HepG2 (cell line): ENCODE results near the gene METAP1D. TPM values are rescaled to one million over a fixed set of nuclear protein-coding genes. Genes with fewer than 3 reads are reported as not detected.

ENCODE experiments used
- CAMTA2 ChIP-seq: sonication (generic); formaldehyde crosslinking; IDR thresholded peaks from 2 replicates; pipeline ENCODE4 v1.4.0; 2020; ENCODE audit warnings: mild to moderate bottlenecking, missing genetic modification reagents, borderline replicate concordance
- CC2D1A ChIP-seq: sonication (generic); formaldehyde crosslinking; IDR thresholded peaks from 2 replicates; pipeline ENCODE4 v1.8.1; 2023; ENCODE audit warnings: mild to moderate bottlenecking, missing genetic modification reagents
- EHMT2 ChIP-seq: fragments of 200-600 bp; sonication (generic); IDR thresholded peaks from 2 replicates; pipeline ENCODE4 v1.7.0; 2017; ENCODE audit warnings: antibody characterized with exemption, low read depth, low read length, borderline replicate concordance
- FOSL1 ChIP-seq: sonication (generic); formaldehyde crosslinking; IDR thresholded peaks from 2 replicates; pipeline ENCODE4 v1.9.0; 2021; ENCODE audit warnings: missing genetic modification reagents, borderline replicate concordance
- MNT ChIP-seq: fragments of 450-650 bp; IDR thresholded peaks from 2 replicates; pipeline ENCODE4 v1.6.1; 2016
- SNAI1 ChIP-seq: sonication (generic); formaldehyde crosslinking; IDR thresholded peaks from 2 replicates; pipeline ENCODE4 v1.5.0; 2020; ENCODE audit warnings: mild to moderate bottlenecking, missing genetic modification reagents, borderline replicate concordance
- ZNF501 ChIP-seq: sonication (generic); formaldehyde crosslinking; IDR thresholded peaks from 2 replicates; pipeline ENCODE4 v1.5.1; 2020; ENCODE audit warnings: mild to moderate bottlenecking, moderate library complexity, missing genetic modification reagents
- polyA plus RNA-seq, 8 experiments: library from polyadenylated mRNA; depleted of rRNA in 3 of 8; stranded (reverse) in 7 of 8; unstranded in 1 of 8; fragments of >200 nt; fragmentation: Illumina TruSeq in 4 of 8; extraction: Trizol in 4 of 8; gene quantifications; 2 replicates each; pipeline versions ENCODE4 v1.2.1 to v1.2.3, GENCODE V29; 2011 to 2016; ENCODE audit warnings: low read depth in 4 of 8, missing spikeins in 1 of 8, mixed read lengths in 1 of 8; ENCODE audit not compliant: insufficient read depth in 1 of 8
- total RNA-seq, 5 experiments: library from RNA; depleted of rRNA; stranded (reverse); fragments of >200 nt; fragmentation: Illumina TruSeq; extraction: Trizol; gene quantifications; 2 replicates each; pipeline ENCODE4 v1.2.3, GENCODE V29; 2016; ENCODE audit warnings: low read depth in 1 of 5
- TF ChIP-seq, protein P1 (sequence below): sonication (generic); formaldehyde crosslinking; IDR thresholded peaks from 2 replicates; pipeline ENCODE4 v1.5.0; 2020; ENCODE audit warnings: mild to moderate bottlenecking, missing genetic modification reagents, borderline replicate concordance
- TF ChIP-seq, protein P2 (sequence below): sonication (generic); formaldehyde crosslinking; IDR thresholded peaks from 2 replicates; pipeline ENCODE4 v1.4.0; 2020; ENCODE audit warnings: missing genetic modification reagents, borderline replicate concordance

Gene METAP1D
- total and polyA plus RNA-seq, 2 of the 13 experiments (the other 11 are each of a cell fraction or from before 2014, with no cell fraction given) = 14.7 to 21.6 TPM

- peak; percentile 38; the same call in 1 of the 2 replicates for TF ChIP-seq MNT
- TF ChIP-seq CAMTA2 (CRISPR knock-in tag) = peak; percentile 97
- TF ChIP-seq, protein P1, sequence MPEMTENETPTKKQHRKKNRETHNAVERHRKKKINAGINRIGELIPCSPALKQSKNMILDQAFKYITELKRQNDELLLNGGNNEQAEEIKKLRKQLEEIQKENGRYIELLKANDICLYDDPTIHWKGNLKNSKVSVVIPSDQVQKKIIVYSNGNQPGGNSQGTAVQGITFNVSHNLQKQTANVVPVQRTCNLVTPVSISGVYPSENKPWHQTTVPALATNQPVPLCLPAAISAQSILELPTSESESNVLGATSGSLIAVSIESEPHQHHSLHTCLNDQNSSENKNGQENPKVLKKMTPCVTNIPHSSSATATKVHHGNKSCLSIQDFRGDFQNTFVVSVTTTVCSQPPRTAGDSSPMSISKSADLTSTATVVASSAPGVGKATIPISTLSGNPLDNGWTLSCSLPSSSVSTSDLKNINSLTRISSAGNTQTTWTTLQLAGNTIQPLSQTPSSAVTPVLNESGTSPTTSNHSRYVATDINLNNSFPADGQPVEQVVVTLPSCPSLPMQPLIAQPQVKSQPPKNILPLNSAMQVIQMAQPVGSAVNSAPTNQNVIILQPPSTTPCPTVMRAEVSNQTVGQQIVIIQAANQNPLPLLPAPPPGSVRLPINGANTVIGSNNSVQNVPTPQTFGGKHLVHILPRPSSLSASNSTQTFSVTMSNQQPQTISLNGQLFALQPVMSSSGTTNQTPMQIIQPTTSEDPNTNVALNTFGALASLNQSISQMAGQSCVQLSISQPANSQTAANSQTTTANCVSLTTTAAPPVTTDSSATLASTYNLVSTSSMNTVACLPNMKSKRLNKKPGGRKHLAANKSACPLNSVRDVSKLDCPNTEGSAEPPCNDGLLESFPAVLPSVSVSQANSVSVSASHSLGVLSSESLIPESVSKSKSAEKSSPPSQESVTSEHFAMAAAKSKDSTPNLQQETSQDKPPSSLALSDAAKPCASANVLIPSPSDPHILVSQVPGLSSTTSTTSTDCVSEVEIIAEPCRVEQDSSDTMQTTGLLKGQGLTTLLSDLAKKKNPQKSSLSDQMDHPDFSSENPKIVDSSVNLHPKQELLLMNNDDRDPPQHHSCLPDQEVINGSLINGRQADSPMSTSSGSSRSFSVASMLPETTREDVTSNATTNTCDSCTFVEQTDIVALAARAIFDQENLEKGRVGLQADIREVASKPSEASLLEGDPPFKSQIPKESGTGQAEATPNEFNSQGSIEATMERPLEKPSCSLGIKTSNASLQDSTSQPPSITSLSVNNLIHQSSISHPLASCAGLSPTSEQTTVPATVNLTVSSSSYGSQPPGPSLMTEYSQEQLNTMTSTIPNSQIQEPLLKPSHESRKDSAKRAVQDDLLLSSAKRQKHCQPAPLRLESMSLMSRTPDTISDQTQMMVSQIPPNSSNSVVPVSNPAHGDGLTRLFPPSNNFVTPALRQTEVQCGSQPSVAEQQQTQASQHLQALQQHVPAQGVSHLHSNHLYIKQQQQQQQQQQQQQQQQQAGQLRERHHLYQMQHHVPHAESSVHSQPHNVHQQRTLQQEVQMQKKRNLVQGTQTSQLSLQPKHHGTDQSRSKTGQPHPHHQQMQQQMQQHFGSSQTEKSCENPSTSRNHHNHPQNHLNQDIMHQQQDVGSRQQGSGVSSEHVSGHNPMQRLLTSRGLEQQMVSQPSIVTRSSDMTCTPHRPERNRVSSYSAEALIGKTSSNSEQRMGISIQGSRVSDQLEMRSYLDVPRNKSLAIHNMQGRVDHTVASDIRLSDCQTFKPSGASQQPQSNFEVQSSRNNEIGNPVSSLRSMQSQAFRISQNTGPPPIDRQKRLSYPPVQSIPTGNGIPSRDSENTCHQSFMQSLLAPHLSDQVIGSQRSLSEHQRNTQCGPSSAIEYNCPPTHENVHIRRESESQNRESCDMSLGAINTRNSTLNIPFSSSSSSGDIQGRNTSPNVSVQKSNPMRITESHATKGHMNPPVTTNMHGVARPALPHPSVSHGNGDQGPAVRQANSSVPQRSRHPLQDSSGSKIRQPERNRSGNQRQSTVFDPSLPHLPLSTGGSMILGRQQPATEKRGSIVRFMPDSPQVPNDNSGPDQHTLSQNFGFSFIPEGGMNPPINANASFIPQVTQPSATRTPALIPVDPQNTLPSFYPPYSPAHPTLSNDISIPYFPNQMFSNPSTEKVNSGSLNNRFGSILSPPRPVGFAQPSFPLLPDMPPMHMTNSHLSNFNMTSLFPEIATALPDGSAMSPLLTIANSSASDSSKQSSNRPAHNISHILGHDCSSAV (CRISPR knock-in tag) = no peak
- TF ChIP-seq ZNF501 (CRISPR knock-in tag) = peak; percentile 54; the same call in 1 of the 2 replicates
- TF ChIP-seq, protein P2, sequence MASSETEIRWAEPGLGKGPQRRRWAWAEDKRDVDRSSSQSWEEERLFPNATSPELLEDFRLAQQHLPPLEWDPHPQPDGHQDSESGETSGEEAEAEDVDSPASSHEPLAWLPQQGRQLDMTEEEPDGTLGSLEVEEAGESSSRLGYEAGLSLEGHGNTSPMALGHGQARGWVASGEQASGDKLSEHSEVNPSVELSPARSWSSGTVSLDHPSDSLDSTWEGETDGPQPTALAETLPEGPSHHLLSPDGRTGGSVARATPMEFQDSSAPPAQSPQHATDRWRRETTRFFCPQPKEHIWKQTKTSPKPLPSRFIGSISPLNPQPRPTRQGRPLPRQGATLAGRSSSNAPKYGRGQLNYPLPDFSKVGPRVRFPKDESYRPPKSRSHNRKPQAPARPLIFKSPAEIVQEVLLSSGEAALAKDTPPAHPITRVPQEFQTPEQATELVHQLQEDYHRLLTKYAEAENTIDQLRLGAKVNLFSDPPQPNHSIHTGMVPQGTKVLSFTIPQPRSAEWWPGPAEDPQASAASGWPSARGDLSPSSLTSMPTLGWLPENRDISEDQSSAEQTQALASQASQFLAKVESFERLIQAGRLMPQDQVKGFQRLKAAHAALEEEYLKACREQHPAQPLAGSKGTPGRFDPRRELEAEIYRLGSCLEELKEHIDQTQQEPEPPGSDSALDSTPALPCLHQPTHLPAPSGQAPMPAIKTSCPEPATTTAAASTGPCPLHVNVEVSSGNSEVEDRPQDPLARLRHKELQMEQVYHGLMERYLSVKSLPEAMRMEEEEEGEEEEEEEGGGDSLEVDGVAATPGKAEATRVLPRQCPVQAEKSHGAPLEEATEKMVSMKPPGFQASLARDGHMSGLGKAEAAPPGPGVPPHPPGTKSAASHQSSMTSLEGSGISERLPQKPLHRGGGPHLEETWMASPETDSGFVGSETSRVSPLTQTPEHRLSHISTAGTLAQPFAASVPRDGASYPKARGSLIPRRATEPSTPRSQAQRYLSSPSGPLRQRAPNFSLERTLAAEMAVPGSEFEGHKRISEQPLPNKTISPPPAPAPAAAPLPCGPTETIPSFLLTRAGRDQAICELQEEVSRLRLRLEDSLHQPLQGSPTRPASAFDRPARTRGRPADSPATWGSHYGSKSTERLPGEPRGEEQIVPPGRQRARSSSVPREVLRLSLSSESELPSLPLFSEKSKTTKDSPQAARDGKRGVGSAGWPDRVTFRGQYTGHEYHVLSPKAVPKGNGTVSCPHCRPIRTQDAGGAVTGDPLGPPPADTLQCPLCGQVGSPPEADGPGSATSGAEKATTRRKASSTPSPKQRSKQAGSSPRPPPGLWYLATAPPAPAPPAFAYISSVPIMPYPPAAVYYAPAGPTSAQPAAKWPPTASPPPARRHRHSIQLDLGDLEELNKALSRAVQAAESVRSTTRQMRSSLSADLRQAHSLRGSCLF = no peak; the same call in 1 of the 2 replicates
- no peak; the same call in 1 of the 2 replicates for TF ChIP-seq FOSL1 (CRISPR knock-in tag)
- TF ChIP-seq CC2D1A (CRISPR knock-in tag) = peak; percentile 91
- TF ChIP-seq EHMT2 = no peak
- peak; percentile 82; the same call in 1 of the 2 replicates for TF ChIP-seq SNAI1
Measured at GRCh38 chr2:172102391-172103359, 102.9 kb downstream of the METAP1D start, which contains the start of gene DLX2 (continued).
